ENCODE measurements around the gene COL7A1.
A peak's percentile ranks its signal among the peaks of the same experiment; 100 is the strongest.

Gene COL7A1

GRCh38 chr3:48595075-48595525, at the start of gene COL7A1:
COL7A1 (minus strand) TSS chr3:48595329; CDS start chr3:48595159, 170 bp downstream.
- Histone ChIP-seq H3K4me1 (ENCODE audit: control insufficient read depth, insufficient read depth, low read length) (peaks cover 51% of the 10 kb centered on the region), H3K27ac (ENCODE audit: low read depth, low read length) (peak within 1 kb of the TSS; percentile 86; the same call in 1 of the 2 replicates), H3K9ac (ENCODE audit: low read length) (peak within 1 kb of the TSS; percentile 97)

GRCh38 chr3:48642605-48643004, 47.5 kb upstream of the COL7A1 start:
- Histone ChIP-seq H3K9ac (ENCODE audit: low read length) (no peak overlapping the region), H3K27ac (ENCODE audit: low read depth, low read length) (no peak overlapping the region), H3K27me3 (ENCODE audit: control insufficient read depth, insufficient read depth, low read length) (no peaks in the 10 kb centered on the region), H3K4me1 (ENCODE audit: control insufficient read depth, insufficient read depth, low read length) (no peaks in the 10 kb centered on the region; the same call in 1 of the 2 replicates), H3K36me3 (ENCODE audit: control insufficient read depth, insufficient read depth, low read length) (peaks cover 84% of the 10 kb centered on the region), H3K4me3 (ENCODE audit: low read depth, low read length) (no peak overlapping the region), H3K9me3 (ENCODE audit: control insufficient read depth, insufficient read depth, low read depth, low read length) (no peaks in the 10 kb centered on the region)

More at GRCh38 chr3:48595075-48595525, at the start of gene COL7A1:
- Histone ChIP-seq H3K27me3 (ENCODE audit: control insufficient read depth, insufficient read depth, low read length) (peaks cover 7% of the 10 kb centered on the region; the same call in 1 of the 2 replicates), H3K9me3 (ENCODE audit: control insufficient read depth, insufficient read depth, low read depth, low read length) (no peaks in the 10 kb centered on the region), H3K36me3 (ENCODE audit: control insufficient read depth, insufficient read depth, low read length) (peaks cover 70% of the 10 kb centered on the region), H3K4me3 (ENCODE audit: low read depth, low read length) (peak within 1 kb of the TSS; percentile 68)

GRCh38 chr3:48641396-48641795, 46.3 kb upstream of the COL7A1 start:
- H3K9me3 ChIP-seq (ENCODE audit: control insufficient read depth, insufficient read depth, low read depth, low read length): no peaks in the 10 kb centered on the region
- H3K36me3 ChIP-seq (ENCODE audit: control insufficient read depth, insufficient read depth, low read length): peaks cover 78% of the 10 kb centered on the region
- no peaks in the 10 kb centered on the region for H3K27me3 ChIP-seq (ENCODE audit: control insufficient read depth, insufficient read depth, low read length)
- no peak overlapping the region for H3K4me3 ChIP-seq (ENCODE audit: low read depth, low read length)
- H3K4me1 ChIP-seq (ENCODE audit: control insufficient read depth, insufficient read depth, low read length): peaks cover 11% of the 10 kb centered on the region
- no peak overlapping the region for H3K9ac ChIP-seq (ENCODE audit: low read length)
- no peak overlapping the region for H3K27ac ChIP-seq (ENCODE audit: low read depth, low read length)

- H3K27ac ChIP-seq (ENCODE audit: low read depth, low read length): no peak overlapping the region
- H3K27me3 ChIP-seq (ENCODE audit: control insufficient read depth, insufficient read depth, low read length): no peaks in the 10 kb centered on the region
- no peaks in the 10 kb centered on the region for H3K9me3 ChIP-seq (ENCODE audit: control insufficient read depth, insufficient read depth, low read depth, low read length)
- no peak overlapping the region for H3K9ac ChIP-seq (ENCODE audit: low read length)
- H3K4me1 ChIP-seq (ENCODE audit: control insufficient read depth, insufficient read depth, low read length): peaks cover 17% of the 10 kb centered on the region
- H3K36me3 ChIP-seq (ENCODE audit: control insufficient read depth, insufficient read depth, low read length): peaks cover 65% of the 10 kb centered on the region
- no peak overlapping the region for H3K4me3 ChIP-seq (ENCODE audit: low read depth, low read length)
Measured at GRCh38 chr3:48639944-48640606, 44.9 kb upstream of the COL7A1 start.

- no peak overlapping the region for H3K4me3 ChIP-seq (ENCODE audit: low read depth, low read length)
- peaks cover 54% of the 10 kb centered on the region for H3K36me3 ChIP-seq (ENCODE audit: control insufficient read depth, insufficient read depth, low read length)
- H3K27ac ChIP-seq (ENCODE audit: low read depth, low read length): no peak overlapping the region
- H3K4me1 ChIP-seq (ENCODE audit: control insufficient read depth, insufficient read depth, low read length): peaks cover 24% of the 10 kb centered on the region
- H3K9me3 ChIP-seq (ENCODE audit: control insufficient read depth, insufficient read depth, low read depth, low read length): no peaks in the 10 kb centered on the region
- H3K9ac ChIP-seq (ENCODE audit: low read length): no peak overlapping the region
- H3K27me3 ChIP-seq (ENCODE audit: control insufficient read depth, insufficient read depth, low read length): no peaks in the 10 kb centered on the region
Measured at GRCh38 chr3:48637305-48637704, 42.2 kb upstream of the COL7A1 start.

- peak overlapping the region; percentile 93 for H3K4me3 ChIP-seq (ENCODE audit: low read depth, low read length)
- H3K36me3 ChIP-seq (ENCODE audit: control insufficient read depth, insufficient read depth, low read length): peaks cover 54% of the 10 kb centered on the region
- H3K9me3 ChIP-seq (ENCODE audit: control insufficient read depth, insufficient read depth, low read depth, low read length): no peaks in the 10 kb centered on the region
- peaks cover 24% of the 10 kb centered on the region for H3K4me1 ChIP-seq (ENCODE audit: control insufficient read depth, insufficient read depth, low read length)
- H3K27me3 ChIP-seq (ENCODE audit: control insufficient read depth, insufficient read depth, low read length): no peaks in the 10 kb centered on the region
- peak overlapping the region; percentile 80; the same call in 1 of the 2 replicates for H3K27ac ChIP-seq (ENCODE audit: low read depth, low read length)
- peak overlapping the region; percentile 80 for H3K9ac ChIP-seq (ENCODE audit: low read length)
Measured at GRCh38 chr3:48636149-48636655, 41.1 kb upstream of the COL7A1 start.

- peak within 1 kb of the TSS; percentile 80; the same call in 1 of the 2 replicates for H3K27ac ChIP-seq (ENCODE audit: low read depth, low read length)
- H3K9me3 ChIP-seq (ENCODE audit: control insufficient read depth, insufficient read depth, low read depth, low read length): no peaks in the 10 kb centered on the region
- H3K4me3 ChIP-seq (ENCODE audit: low read depth, low read length): peak within 1 kb of the TSS; percentile 93
- H3K4me1 ChIP-seq (ENCODE audit: control insufficient read depth, insufficient read depth, low read length): peaks cover 24% of the 10 kb centered on the region
- H3K36me3 ChIP-seq (ENCODE audit: control insufficient read depth, insufficient read depth, low read length): peaks cover 54% of the 10 kb centered on the region
- H3K9ac ChIP-seq (ENCODE audit: low read length): peak within 1 kb of the TSS; percentile 80
- H3K27me3 ChIP-seq (ENCODE audit: control insufficient read depth, insufficient read depth, low read length): no peaks in the 10 kb centered on the region
Measured at GRCh38 chr3:48635222-48636021, 40.3 kb upstream of the COL7A1 start, which contains the start of gene SLC26A6. SLC26A6 (minus strand) TSS chr3:48635461; CDS start chr3:48635393, 68 bp downstream.

- H3K36me3 ChIP-seq (ENCODE audit: control insufficient read depth, insufficient read depth, low read length): peaks cover 54% of the 10 kb centered on the region
- peaks cover 24% of the 10 kb centered on the region for H3K4me1 ChIP-seq (ENCODE audit: control insufficient read depth, insufficient read depth, low read length)
- H3K9ac ChIP-seq (ENCODE audit: low read length): peak overlapping the region; percentile 80
- no peaks in the 10 kb centered on the region for H3K9me3 ChIP-seq (ENCODE audit: control insufficient read depth, insufficient read depth, low read depth, low read length)
- H3K4me3 ChIP-seq (ENCODE audit: low read depth, low read length): peak overlapping the region; percentile 93
- H3K27ac ChIP-seq (ENCODE audit: low read depth, low read length): peak overlapping the region; percentile 54; the same call in 1 of the 2 replicates
- no peaks in the 10 kb centered on the region for H3K27me3 ChIP-seq (ENCODE audit: control insufficient read depth, insufficient read depth, low read length)
Measured at GRCh38 chr3:48634661-48635221, 39.6 kb upstream of the COL7A1 start.

- Histone ChIP-seq H3K27me3 (ENCODE audit: control insufficient read depth, insufficient read depth, low read length) (no peaks in the 10 kb centered on the region), H3K36me3 (ENCODE audit: control insufficient read depth, insufficient read depth, low read length) (peaks cover 54% of the 10 kb centered on the region), H3K4me1 (ENCODE audit: control insufficient read depth, insufficient read depth, low read length) (peaks cover 24% of the 10 kb centered on the region), H3K4me3 (ENCODE audit: low read depth, low read length) (peak overlapping the region; percentile 93; the same call in 1 of the 2 replicates), H3K9ac (ENCODE audit: low read length) (peak overlapping the region; percentile 36), H3K27ac (ENCODE audit: low read depth, low read length) (no peak overlapping the region), H3K9me3 (ENCODE audit: control insufficient read depth, insufficient read depth, low read depth, low read length) (no peaks in the 10 kb centered on the region)
Measured at GRCh38 chr3:48633743-48634142, 38.6 kb upstream of the COL7A1 start.

- H3K36me3 ChIP-seq (ENCODE audit: control insufficient read depth, insufficient read depth, low read length): peaks cover 59% of the 10 kb centered on the region
Measured at GRCh38 chr3:48633256-48633655, 38.1 kb upstream of the COL7A1 start.

More at GRCh38 chr3:48633256-48633655, 38.1 kb upstream of the COL7A1 start:
- Histone ChIP-seq H3K27ac (ENCODE audit: low read depth, low read length) (no peak overlapping the region), H3K4me3 (ENCODE audit: low read depth, low read length) (no peak overlapping the region), H3K9ac (ENCODE audit: low read length) (no peak overlapping the region), H3K4me1 (ENCODE audit: control insufficient read depth, insufficient read depth, low read length) (peaks cover 24% of the 10 kb centered on the region), H3K9me3 (ENCODE audit: control insufficient read depth, insufficient read depth, low read depth, low read length) (no peaks in the 10 kb centered on the region), H3K27me3 (ENCODE audit: control insufficient read depth, insufficient read depth, low read length) (no peaks in the 10 kb centered on the region)

All from HUES6 (cell line).